Brain microvascular endothelial cell (primary cell): ENCODE measurements around the gene TMEM9.

Source experiments
- DNase-seq: peaks from one replicate; pipeline ENCODE4 v3.0.0-alpha.2; 2020
- H3K27ac ChIP-seq: fragments of 250-450 bp; sonication (Bioruptor Pico); 2 replicates; pipeline ENCODE4 v1.5.1; 2020; ENCODE audit warnings: mild to moderate bottlenecking, moderate library complexity
- H3K27me3 ChIP-seq: fragments of 250-450 bp; sonication (Bioruptor Pico); replicated peaks from 2 replicates; pipeline ENCODE4 v1.5.1; 2020; ENCODE audit warnings: mild to moderate bottlenecking
- H3K36me3 ChIP-seq: fragments of 250-450 bp; sonication (Bioruptor Pico); replicated peaks from 2 replicates; pipeline ENCODE4 v1.5.1; 2020; ENCODE audit warnings: mild to moderate bottlenecking
- H3K4me3 ChIP-seq: 2 replicates; pipeline ENCODE4 v1.5.1; 2011; ENCODE audit warnings: low read depth, mild to moderate bottlenecking, control low read depth, low read length, moderate library complexity
- CTCF ChIP-seq: IDR thresholded peaks from 2 replicates; pipeline ENCODE4 v1.5.1; 2011; ENCODE audit warnings: low read depth, mild to moderate bottlenecking, moderate library complexity, low read length, control low read depth, inconsistent platforms; ENCODE audit errors: missing control alignments
- in situ Hi-C: cut with HindIII; loops from 2 replicates; pipeline ENCODE4 v1.10.0; 2017; ENCODE audit warnings: low sequenced_read_pairs, low pct_ligation_motif_present

TMEM9 gene

GRCh38 chr1:201190624-201191051 lies 36.4 kb upstream of the TMEM9 start, which contains the start of gene IGFN1:
Gene IGFN1 (plus strand): TSS chr1:201190824. CDS start chr1:201193294, 2,470 bp downstream.
- Histone ChIP-seq H3K36me3 (no peaks in the 10 kb centered on the region), H3K27me3 (no peaks in the 10 kb centered on the region), H3K4me3 (no peak within 1 kb of the TSS), H3K27ac (peak within 1 kb of the TSS; percentile 66)
- in situ Hi-C loops = no loop called here
- no peak for TF ChIP-seq CTCF
- no peak for DNase-seq

GRCh38 chr1:201190005-201190404 lies 35.7 kb upstream of the TMEM9 start:
- in situ Hi-C loops = no loop called here
- H3K4me3 ChIP-seq = no peak overlapping the region
- no peak for DNase-seq
- no peak for TF ChIP-seq CTCF
- no peaks in the 10 kb centered on the region for H3K27me3 ChIP-seq
- no peaks in the 10 kb centered on the region for H3K36me3 ChIP-seq
- no peak overlapping the region for H3K27ac ChIP-seq

- no peaks in the 10 kb centered on the region for H3K36me3 ChIP-seq
- H3K4me3 ChIP-seq = no peak overlapping the region
- no peak for DNase-seq
- H3K27ac ChIP-seq = no peak overlapping the region
- H3K27me3 ChIP-seq = no peaks in the 10 kb centered on the region
- TF ChIP-seq CTCF = no peak
- in situ Hi-C loops = no loop called here
Observed at GRCh38 chr1:201189085-201189484, 34.8 kb upstream of the TMEM9 start.

- H3K4me3 ChIP-seq = no peak overlapping the region
- H3K27ac ChIP-seq = no peak overlapping the region
- no peak for DNase-seq
- no peaks in the 10 kb centered on the region for H3K27me3 ChIP-seq
- no peaks in the 10 kb centered on the region for H3K36me3 ChIP-seq
- TF ChIP-seq CTCF = no peak
- in situ Hi-C loops = no loop called here
Observed at GRCh38 chr1:201186192-201186591, 31.9 kb upstream of the TMEM9 start.

GRCh38 chr1:201185527-201186128 lies 31.4 kb upstream of the TMEM9 start:
- Histone ChIP-seq H3K4me3 (no peak overlapping the region), H3K36me3 (no peaks in the 10 kb centered on the region), H3K27me3 (no peaks in the 10 kb centered on the region), H3K27ac (no peak overlapping the region)
- no peak for TF ChIP-seq CTCF
- in situ Hi-C loops = no loop called here
- no peak for DNase-seq

- no peak overlapping the region for H3K27ac ChIP-seq
- no peak overlapping the region for H3K4me3 ChIP-seq
- no peaks in the 10 kb centered on the region for H3K27me3 ChIP-seq
- in situ Hi-C loops = no loop called here
- no peaks in the 10 kb centered on the region for H3K36me3 ChIP-seq
- DNase-seq = no peak
- TF ChIP-seq CTCF = no peak
Observed at GRCh38 chr1:201185123-201185453, 30.8 kb upstream of the TMEM9 start.
